ENCODE results near the gene SENP5.

The SENP5 gene

DNA sequence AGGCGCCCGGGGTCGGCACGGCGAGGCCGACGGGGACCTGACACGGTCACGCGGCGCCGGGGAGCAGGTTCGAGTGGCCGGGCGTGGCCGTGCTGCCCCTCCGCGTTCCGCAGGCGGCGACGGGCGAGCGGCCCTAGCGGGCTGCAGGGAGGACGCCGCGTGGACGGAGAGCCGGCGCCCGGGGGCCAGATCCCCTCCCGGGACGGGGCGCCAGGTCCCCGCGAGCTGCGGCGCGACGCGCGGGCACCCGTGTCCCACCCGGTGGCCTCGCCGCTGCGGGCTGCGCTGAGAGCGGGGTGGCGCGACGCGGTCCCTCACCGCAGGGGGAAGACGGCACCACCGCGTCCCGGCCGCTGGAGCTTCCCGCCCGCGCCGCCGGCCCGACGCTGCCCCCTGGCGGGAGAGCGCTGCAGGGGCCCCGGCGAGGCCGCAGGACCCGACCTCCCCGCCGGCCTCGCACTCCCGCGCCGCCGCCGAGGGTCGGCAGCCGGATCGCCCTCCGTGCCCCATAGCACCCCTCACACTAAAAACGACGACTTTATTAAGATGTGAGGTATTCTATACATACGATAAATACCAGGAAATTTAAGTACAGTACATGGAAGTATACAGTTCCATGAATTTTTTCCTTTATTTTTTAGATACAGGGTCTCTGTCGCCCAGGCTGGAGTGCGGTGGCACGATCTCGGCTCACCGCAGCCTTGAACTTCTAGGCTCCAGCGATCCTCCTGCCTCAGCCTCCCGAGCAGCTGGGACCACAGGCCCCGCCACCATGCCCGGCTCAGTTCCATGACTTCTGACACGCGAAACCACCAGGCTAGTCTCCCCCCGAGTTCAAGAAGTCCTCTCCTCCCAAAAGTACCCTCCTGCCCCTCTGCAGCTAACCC lies 102.2 kb downstream of the SENP5 start:
- DNase-seq, result peak; percentile 23

DNA sequence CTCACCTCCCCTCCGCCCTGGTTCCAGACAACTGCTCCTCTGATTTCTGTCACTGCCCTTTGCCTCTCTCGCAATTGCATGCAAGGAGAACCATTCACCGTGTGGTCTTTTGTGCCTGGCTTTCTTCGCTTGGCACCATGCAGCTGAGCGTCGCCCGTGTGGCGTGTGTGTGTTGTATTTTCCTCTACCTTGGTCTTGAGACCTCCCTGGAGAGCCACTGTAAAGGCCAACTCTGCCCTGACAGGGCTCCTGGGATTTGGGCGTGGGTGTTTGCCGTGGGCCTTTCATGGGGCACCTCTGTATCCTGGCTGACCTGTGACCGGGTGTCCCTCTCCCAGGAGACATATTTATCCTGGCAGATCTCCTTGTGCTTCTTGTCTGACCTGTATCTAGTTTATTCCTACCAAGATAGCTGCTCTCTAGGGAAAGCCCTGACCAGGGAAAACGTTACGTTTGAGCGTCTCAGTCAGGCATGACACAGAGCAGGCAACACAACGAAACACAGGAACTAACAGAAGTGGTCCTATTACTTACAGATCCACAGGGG lies 102.9 kb downstream of the SENP5 start:
- DNase-seq, result no peak

- no peak for DNase-seq
Observed at GRCh38 chr3:196971094-196971698, 103.5 kb downstream of the SENP5 start.

- no peak for DNase-seq
Observed at GRCh38 chr3:196974661-196975060, 106.9 kb downstream of the SENP5 start.

DNA sequence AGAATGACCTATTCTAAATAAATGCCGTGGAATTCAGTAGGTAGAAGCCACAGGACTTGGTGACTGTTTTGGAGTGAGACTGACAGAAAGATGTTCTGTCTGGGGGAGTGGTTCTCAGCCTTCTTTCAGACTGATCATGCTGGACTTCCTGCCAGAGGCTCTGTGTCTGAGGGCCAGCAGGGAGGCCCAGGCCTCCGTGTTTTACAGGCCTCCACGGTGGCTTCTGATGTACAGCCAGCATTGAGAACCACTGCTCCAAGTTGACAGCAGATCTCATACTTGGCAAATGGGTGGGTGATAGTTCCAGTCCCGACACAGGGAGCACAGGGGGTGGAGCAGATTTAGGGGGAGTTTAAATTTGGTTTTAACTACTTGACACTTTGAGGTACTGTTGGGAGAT lies 107.6 kb downstream of the SENP5 start:
- no peak for DNase-seq

- no peak for DNase-seq
Observed at GRCh38 chr3:196976941-196977340, 109.2 kb downstream of the SENP5 start.

GRCh38 chr3:196979545-196979944 lies 111.8 kb downstream of the SENP5 start:
- DNase-seq, result no peak

GRCh38 chr3:196981657-196982056 lies 113.9 kb downstream of the SENP5 start:
- no peak for DNase-seq

DNA sequence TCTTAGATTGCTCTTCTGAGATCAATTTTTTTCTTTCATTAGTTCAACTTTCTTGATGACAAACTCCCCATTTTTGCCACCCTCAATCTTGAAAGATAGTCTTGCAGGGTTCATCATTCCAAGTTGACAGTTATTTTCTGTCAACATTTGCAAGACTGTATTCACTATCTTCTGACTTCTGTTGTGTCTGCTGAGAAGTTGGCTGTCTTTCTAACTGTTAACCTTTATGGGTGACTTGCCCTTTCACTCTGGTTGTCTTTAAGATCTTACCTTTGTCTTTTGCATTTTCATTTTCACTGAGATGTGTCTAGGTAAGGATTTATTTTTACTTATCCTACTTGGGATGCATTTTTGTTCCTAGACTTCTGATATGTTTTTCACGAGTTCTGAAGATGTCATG lies 115.5 kb downstream of the SENP5 start:
- DNase-seq, result no peak
